ENCODE measurements around the gene CLK2.
A peak's percentile ranks its signal among the peaks of the same experiment; 100 is the strongest.

DNA sequence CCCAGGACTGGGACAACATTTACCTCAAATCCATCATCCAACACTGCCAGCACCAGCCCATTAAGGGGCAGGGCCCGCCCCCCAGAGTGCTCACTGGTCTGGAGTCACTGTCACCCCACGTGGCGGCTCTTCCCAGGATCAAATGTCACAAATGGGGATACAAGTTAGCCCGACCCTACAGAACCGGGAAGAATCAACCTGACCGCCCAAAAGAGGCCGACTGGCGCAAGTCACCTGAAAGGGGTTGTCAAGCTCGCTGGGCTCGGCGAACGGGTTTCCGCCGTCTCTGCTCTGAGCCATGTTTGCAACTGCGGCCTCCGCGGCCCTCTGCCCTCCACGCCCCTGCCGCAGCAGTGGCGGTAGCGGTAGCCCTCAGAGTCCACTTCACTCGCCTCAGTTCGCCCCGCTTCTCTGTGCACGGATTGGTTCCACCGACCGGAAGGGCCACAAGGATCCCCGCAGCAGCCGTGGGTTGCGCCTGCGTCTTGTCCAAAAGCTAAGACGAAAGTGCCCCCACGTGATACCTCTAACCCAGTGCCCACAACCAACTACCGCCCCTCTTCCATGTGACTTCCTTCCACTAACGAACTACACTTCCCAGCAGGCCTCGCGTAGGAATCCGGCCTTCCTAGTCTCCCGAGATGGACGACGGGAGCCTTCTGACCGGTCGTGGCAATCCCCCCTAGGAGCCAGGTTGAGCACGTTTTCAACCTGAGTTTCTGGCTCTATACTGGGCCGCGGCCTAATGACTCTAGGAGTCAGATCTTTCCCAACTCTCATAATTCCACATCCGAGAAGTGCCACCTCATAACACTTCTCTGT is 11.2 kb downstream of the CLK2 start, which contains the start of gene SCAMP3:
- TF ChIP-seq, protein P1, sequence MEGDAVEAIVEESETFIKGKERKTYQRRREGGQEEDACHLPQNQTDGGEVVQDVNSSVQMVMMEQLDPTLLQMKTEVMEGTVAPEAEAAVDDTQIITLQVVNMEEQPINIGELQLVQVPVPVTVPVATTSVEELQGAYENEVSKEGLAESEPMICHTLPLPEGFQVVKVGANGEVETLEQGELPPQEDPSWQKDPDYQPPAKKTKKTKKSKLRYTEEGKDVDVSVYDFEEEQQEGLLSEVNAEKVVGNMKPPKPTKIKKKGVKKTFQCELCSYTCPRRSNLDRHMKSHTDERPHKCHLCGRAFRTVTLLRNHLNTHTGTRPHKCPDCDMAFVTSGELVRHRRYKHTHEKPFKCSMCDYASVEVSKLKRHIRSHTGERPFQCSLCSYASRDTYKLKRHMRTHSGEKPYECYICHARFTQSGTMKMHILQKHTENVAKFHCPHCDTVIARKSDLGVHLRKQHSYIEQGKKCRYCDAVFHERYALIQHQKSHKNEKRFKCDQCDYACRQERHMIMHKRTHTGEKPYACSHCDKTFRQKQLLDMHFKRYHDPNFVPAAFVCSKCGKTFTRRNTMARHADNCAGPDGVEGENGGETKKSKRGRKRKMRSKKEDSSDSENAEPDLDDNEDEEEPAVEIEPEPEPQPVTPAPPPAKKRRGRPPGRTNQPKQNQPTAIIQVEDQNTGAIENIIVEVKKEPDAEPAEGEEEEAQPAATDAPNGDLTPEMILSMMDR (conservative IDR thresholded peaks at IDR 0.05), result no peak
- TF ChIP-seq ZFX (IDR thresholded peaks at IDR 0.05), result peak; percentile 49; the same call in 1 of the 2 replicates

Data from C4-2B (cell line).